ENCODE measurements around the gene PRDM10. TPM values are rescaled to one million over a fixed set of nuclear protein-coding genes. Genes with fewer than 3 reads are reported as not detected.

The PRDM10 gene
- total RNA-seq, 1 experiment from 2014 or later, result 18.9 TPM

GRCh38 chr11:130002846-130003716 is 446 bp upstream of the PRDM10 start:
- peak overlapping the region; percentile 100 for H3K27ac Mint-ChIP-seq
- peak overlapping the region; percentile 93 for H3K4me3 Mint-ChIP-seq
- peaks cover 12% of the 10 kb centered on the region for H3K9me3 Mint-ChIP-seq
- no peaks in the 10 kb centered on the region; the same call in 1 of the 2 replicates for H3K36me3 Mint-ChIP-seq
- peaks cover 32% of the 10 kb centered on the region for H3K4me1 Mint-ChIP-seq
- ChIA-PET POLR2A (interaction anchor here (0.6 to 2.2 kb wide), 17 partner anchors 11 to 519 kb away, joined by 3 to 16 read pairs (median 5); partner anchors contain the start of genes APLP2 and NFRKB), CTCF (interaction anchor here (0.5 to 2.9 kb wide), 10 partner anchors 11 to 190 kb away, joined by 3 to 12 read pairs (median 5); no protein-coding TSS in a partner anchor)
- H3K27me3 Mint-ChIP-seq (ENCODE audit: low read depth), result no peaks in the 10 kb centered on the region
- peak; percentile 84 for DNase-seq (ENCODE audit: low spot score)
- peak; percentile 84 for ATAC-seq
- TF ChIP-seq E2F4 (CRISPR knock-in tag; IDR thresholded peaks at IDR 0.05; ENCODE audit: borderline replicate concordance, low read depth) (no peak), ZNF232 (CRISPR knock-in tag; IDR thresholded peaks at IDR 0.05) (no peak; the same call in 1 of the 2 replicates), ESRRA (CRISPR knock-in tag; IDR thresholded peaks at IDR 0.05; ENCODE audit: borderline replicate concordance) (peak; percentile 61; the same call in 1 of the 2 replicates), IRF1 (CRISPR knock-in tag; IDR thresholded peaks at IDR 0.05) (0 out of 2 replicates have a peak, but pooled peaks have one; percentile 20), ARID4B (CRISPR knock-in tag; IDR thresholded peaks at IDR 0.05; ENCODE audit: borderline replicate concordance) (peak; percentile 70), FOXK1 (CRISPR knock-in tag; IDR thresholded peaks at IDR 0.05) (peak; percentile 74; the same call in 1 of the 2 replicates), ETV6 (CRISPR knock-in tag; IDR thresholded peaks at IDR 0.05) (peak; percentile 82), USF1 (CRISPR knock-in tag; IDR thresholded peaks at IDR 0.05) (peak; percentile 46; the same call in 1 of the 2 replicates), MAX (CRISPR knock-in tag; IDR thresholded peaks at IDR 0.05) (peak; percentile 95), FOXP4 (CRISPR knock-in tag; IDR thresholded peaks at IDR 0.05) (peak; percentile 78; the same call in 1 of the 2 replicates), GABPB1 (CRISPR knock-in tag; IDR thresholded peaks at IDR 0.05) (peak; percentile 28; the same call in 1 of the 2 replicates), ATF6 (CRISPR knock-in tag; IDR thresholded peaks at IDR 0.05) (no peak), NFE2L1 (CRISPR knock-in tag; IDR thresholded peaks at IDR 0.05) (peak; percentile 35; the same call in 1 of the 2 replicates), ZNF263 (CRISPR knock-in tag; IDR thresholded peaks at IDR 0.05; ENCODE audit: low read depth) (no peak), JUN (CRISPR knock-in tag; IDR thresholded peaks at IDR 0.05) (0 out of 2 replicates have a peak, but pooled peaks have one; percentile 54), E2F5 (CRISPR knock-in tag; IDR thresholded peaks at IDR 0.05) (peak; percentile 55), ZNF423 (CRISPR knock-in tag; IDR thresholded peaks at IDR 0.05) (peak; percentile 92), NR1H2 (CRISPR knock-in tag; IDR thresholded peaks at IDR 0.05) (no peak), SP1 (CRISPR knock-in tag; conservative IDR thresholded peaks at IDR 0.05) (peak; percentile 54; the same call in 1 of the 2 replicates)
